Adipocyte (in vitro differentiated cells): ENCODE measurements around the gene MYLK2.

Source experiments
- DNase-seq: peaks from one replicate; pipeline ENCODE4 v3.0.0-alpha.2; 2015; ENCODE audit warnings: low read depth
- H3K27me3 ChIP-seq: replicated peaks from 2 replicates; pipeline ENCODE4 v1.7.0; 2013; ENCODE audit warnings: mild to moderate bottlenecking, low read length, moderate library complexity; ENCODE audit not compliant: control insufficient read depth, insufficient read depth
- H3K36me3 ChIP-seq: 2 replicates; pipeline ENCODE4 v1.7.0; 2013; ENCODE audit warnings: low read length, mild to moderate bottlenecking, moderate library complexity; ENCODE audit not compliant: control insufficient read depth, insufficient read depth, severe bottlenecking
- H3K4me1 ChIP-seq: 2 replicates; pipeline ENCODE4 v1.7.0; 2013; ENCODE audit warnings: mild to moderate bottlenecking, low read length, moderate library complexity; ENCODE audit not compliant: control insufficient read depth, insufficient read depth
- H3K4me3 ChIP-seq: 2 replicates; pipeline ENCODE4 v1.7.0; 2013; ENCODE audit warnings: mild to moderate bottlenecking, low read length, moderate library complexity
- H3K9ac ChIP-seq: 2 replicates; pipeline ENCODE4 v1.7.0; 2013; ENCODE audit warnings: mild to moderate bottlenecking, low read length, moderate library complexity
- H3K9me3 ChIP-seq: 2 replicates; pipeline ENCODE4 v1.7.0; 2013; ENCODE audit warnings: mild to moderate bottlenecking, low read length, moderate library complexity; ENCODE audit not compliant: control insufficient read depth

MYLK2 gene

DNA sequence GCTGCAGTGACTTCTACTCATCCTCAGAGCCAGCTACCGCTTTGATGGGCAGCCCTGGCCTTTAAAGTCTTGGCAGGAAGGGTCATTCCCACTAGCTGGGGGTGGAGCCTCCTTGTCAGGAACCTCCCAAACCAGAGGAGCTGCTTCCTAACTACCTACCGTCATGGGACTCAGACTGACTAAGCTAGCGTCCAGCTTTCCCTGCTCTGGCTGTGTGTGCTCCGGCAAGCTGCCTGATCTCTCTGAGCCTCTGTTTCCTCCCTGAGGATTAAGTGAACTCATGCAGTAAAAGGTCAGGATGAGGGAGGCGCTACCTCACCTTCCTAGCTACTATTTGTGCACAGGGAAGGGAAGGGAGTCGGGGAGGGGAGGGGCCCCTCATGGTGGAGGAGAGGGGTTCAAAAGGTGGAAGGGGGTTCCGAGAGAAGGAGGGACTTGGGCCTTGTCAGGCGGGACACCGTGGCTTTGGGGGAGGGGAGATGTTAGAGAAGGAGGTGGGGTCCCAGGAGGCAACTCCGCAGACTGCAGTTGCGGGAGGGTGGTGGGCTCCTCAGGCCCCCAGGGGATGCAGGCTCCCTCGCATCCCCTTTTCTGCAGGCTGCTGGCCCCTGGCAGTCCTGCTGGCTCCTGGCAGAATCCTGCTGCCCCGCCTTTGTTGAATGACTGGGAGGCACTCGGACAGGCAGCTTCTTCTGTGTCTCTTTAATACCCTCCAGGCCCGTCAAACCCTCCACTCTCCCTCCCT is 41.4 kb downstream of the MYLK2 start:
- no peak for DNase-seq
- H3K4me3 ChIP-seq = no peak overlapping the region
- H3K27me3 ChIP-seq = peaks cover 73% of the 10 kb centered on the region

DNA sequence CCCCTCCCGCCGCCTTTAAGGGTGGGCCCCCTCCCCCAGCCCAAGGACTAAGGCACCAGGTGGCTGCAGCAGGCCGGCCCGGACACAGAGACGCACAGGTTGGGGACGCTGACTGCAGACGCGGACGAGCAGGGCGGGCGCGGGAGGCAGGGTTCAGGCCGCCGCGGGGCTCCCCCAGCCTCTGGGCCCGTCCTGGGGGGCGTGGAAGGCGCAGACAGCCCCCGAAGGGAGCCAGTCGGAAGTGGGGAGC is 41.9 kb downstream of the MYLK2 start:
- Histone ChIP-seq H3K4me3 (peak overlapping the region; percentile 56), H3K9me3 (no peaks in the 10 kb centered on the region), H3K9ac (no peak overlapping the region), H3K4me1 (peaks cover 3% of the 10 kb centered on the region), H3K27me3 (peaks cover 71% of the 10 kb centered on the region), H3K36me3 (no peaks in the 10 kb centered on the region)
- no peak for DNase-seq

More for the DNA sequence above, 41.4 kb downstream of the MYLK2 start:
- no peaks in the 10 kb centered on the region for H3K9me3 ChIP-seq
- H3K36me3 ChIP-seq = no peaks in the 10 kb centered on the region
- H3K4me1 ChIP-seq = peaks cover 3% of the 10 kb centered on the region
- H3K9ac ChIP-seq = no peak overlapping the region

DNA sequence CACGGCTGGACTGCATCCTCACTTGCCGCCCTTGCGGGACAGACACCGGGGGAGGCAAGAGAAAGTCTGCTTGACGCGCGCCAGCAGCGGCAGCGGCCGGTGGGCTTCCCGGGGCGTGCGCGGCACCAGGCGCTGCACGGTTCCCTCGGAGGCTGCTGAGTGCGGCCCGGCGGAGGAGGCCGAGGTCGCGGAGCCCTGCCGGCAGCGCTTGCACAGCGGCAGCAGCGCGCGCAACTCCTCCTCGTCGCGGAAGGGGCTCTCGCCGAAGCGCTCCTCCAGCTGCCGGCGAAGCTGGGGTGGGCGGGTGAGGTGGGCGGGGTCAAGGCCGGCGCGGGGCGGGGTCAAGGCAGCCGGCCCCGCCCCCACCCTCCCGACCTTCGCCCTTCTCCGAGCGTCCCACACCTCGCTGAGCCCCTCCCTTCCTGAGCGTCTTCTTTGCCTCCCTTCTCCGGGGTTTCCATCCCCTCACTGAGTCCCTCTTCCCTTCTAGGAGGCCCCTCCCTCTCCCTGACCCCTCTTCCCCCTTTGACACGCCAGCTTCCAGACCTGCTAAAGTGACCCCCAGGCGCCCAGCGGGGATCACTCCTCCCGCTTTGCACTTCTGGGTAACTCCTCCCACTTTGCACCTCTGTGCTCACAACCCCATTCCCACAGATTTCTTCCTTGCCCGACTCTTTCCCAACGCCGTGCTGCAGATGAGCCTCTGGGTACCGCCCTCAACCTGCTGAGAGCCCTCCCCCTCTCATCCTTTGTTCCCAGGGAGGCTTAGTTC is 42.4 kb downstream of the MYLK2 start:
- Histone ChIP-seq H3K9ac (no peak overlapping the region), H3K36me3 (no peaks in the 10 kb centered on the region), H3K9me3 (no peaks in the 10 kb centered on the region), H3K4me1 (peaks cover 3% of the 10 kb centered on the region), H3K4me3 (peak overlapping the region; percentile 56), H3K27me3 (peaks cover 71% of the 10 kb centered on the region)
- DNase-seq = peak; percentile 64

DNA sequence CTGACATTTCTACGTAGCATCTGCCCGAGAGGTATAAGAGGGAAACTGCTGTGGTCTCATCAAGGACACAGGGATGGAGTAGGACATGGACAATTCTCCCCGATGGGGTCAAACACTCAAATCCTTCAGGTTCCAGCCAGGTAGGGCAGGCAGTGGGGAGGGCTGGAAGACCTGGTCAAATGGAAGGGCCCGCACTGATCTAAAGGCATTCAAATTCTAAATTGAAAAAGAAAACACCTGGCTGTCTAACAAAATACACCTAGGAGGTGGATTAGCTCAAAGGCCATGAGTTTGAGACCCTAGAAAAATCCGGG is 43.0 kb downstream of the MYLK2 start:
- Histone ChIP-seq H3K36me3 (no peaks in the 10 kb centered on the region), H3K27me3 (peaks cover 66% of the 10 kb centered on the region), H3K9ac (no peak overlapping the region), H3K4me1 (peaks cover 3% of the 10 kb centered on the region), H3K9me3 (no peaks in the 10 kb centered on the region), H3K4me3 (no peak overlapping the region)
- DNase-seq = no peak

DNA sequence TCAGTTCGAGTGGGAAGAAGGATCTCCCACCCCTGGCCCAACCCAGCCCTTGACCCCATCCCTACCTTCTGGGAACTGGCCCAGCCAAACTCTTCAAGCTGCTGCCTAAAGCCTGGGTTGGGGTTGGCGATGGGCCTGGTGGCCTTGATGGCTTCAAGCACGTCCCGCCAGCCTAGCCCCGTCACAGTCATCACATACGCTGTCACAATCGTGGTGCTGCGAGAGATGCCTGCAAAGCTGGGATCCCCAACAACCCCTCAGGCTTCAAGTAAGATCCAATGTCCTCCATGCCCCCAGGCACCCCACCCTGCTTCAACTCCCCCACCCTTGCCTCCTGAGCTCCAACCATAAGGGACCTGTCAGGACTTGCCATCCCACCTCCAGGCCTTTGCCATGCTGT is 43.4 kb downstream of the MYLK2 start:
- Histone ChIP-seq H3K27me3 (peaks cover 62% of the 10 kb centered on the region), H3K4me3 (no peak overlapping the region), H3K9ac (no peak overlapping the region), H3K4me1 (peaks cover 3% of the 10 kb centered on the region), H3K36me3 (no peaks in the 10 kb centered on the region), H3K9me3 (no peaks in the 10 kb centered on the region)
- DNase-seq = no peak

DNA sequence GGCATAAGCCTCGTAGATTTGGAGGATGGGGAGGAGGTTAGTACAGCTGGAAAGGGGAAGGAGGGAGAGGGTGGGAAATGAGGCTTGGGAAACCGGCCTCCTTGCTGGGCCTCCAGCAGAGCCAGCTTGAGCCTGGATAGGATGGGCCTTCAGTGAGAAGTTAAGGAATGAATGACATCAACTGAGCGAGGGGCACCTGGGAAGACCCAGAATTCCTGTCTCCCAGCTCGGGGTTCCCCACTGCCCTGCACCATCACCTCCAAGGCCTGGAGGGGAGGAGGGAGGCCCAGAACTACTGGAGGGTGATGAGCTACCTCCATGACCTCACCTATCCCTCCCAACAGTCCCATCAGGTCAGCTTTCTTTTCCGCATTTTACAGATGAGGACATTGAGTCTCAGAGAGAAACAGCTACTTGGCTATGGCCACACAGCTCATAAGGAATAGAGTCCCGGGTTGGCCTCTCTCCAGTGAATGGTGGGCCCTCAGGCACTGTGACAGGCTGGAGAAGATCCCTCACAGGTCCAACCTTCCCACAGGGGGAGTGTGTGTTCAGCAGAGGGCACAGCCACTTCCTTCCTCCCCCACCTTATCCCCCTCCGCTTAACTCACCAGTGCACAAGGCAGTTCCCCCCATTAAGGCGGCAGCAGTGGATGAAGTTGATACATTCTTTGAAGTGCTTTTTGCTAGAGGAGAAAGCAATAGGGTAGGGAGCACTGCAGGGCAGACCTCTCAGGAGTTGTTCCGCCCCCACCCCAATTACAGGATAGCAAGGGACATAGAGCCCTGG is 44.3 kb downstream of the MYLK2 start:
- no peak for DNase-seq
- H3K36me3 ChIP-seq = no peaks in the 10 kb centered on the region
- peaks cover 3% of the 10 kb centered on the region for H3K4me1 ChIP-seq
- H3K4me3 ChIP-seq = no peak overlapping the region
- peaks cover 52% of the 10 kb centered on the region for H3K27me3 ChIP-seq
- no peaks in the 10 kb centered on the region for H3K9me3 ChIP-seq
- H3K9ac ChIP-seq = no peak overlapping the region

DNA sequence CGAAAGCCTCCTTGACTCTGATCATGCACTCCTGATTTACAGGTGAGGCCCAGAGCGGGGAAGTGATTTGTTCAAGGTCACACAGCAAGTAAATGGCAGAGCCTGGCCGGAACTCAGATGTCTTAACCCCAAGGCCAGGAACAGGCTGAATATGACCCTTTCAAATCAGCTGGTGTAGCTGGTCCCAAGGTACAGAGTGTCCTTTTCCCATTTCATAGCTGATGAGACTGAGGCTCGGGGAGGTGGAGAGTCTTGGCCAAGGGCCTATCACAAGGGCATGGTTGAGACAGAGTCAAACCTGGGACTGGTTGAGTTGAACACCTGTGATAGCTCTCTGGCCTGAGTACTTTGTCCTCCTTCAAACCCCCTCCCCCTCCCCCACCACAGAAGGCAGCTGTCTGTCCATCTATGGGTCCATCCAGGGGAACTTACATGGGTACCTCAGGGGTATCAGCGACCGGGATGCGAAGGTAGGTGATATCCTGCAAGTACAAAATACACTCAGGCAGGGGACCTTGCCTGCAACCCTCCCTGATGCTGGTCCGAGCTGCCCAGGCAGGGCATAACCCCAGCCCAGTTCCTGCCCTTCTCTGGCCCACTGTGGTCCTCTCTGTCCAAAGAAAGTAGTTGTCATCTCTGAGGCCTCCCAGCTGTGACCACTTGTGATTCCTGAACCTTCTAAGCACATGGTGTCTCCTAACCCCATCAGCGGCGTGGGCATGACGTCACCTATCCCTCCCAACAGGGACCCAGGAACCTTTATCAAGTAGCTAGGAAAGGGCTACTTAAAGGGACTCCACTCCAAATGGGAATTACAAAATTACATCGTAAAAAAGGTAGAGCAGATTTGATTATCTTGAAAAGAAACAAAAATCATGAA is 45.6 kb downstream of the MYLK2 start:
- DNase-seq = no peak
- H3K27me3 ChIP-seq = peaks cover 54% of the 10 kb centered on the region
- H3K9ac ChIP-seq = no peak overlapping the region
- H3K4me3 ChIP-seq = no peak overlapping the region
- no peaks in the 10 kb centered on the region for H3K36me3 ChIP-seq
- H3K4me1 ChIP-seq = peaks cover 3% of the 10 kb centered on the region
- no peaks in the 10 kb centered on the region for H3K9me3 ChIP-seq

DNA sequence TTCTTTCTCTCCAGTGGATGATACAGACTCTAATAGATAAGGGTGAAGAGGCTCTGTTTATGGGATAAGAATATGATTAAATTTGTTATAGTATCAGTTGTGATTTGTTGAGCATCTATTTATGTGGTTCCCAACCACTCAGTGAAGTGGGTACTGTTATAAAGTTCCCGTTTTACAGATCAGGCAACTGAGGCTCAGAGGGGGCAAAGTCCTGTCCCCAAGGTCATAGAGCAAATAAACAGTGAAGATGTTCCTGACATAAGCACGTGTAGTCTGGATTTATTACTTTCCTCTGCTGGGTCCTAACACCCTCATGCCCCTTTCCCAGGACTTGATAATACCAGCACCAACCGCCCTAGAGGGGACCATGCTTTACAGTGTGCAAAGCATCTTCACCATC is 47.1 kb downstream of the MYLK2 start:
- Histone ChIP-seq H3K4me1 (peaks cover 1% of the 10 kb centered on the region), H3K36me3 (no peaks in the 10 kb centered on the region), H3K27me3 (peaks cover 51% of the 10 kb centered on the region), H3K9me3 (no peaks in the 10 kb centered on the region), H3K4me3 (no peak overlapping the region), H3K9ac (no peak overlapping the region)
- DNase-seq = no peak

DNA sequence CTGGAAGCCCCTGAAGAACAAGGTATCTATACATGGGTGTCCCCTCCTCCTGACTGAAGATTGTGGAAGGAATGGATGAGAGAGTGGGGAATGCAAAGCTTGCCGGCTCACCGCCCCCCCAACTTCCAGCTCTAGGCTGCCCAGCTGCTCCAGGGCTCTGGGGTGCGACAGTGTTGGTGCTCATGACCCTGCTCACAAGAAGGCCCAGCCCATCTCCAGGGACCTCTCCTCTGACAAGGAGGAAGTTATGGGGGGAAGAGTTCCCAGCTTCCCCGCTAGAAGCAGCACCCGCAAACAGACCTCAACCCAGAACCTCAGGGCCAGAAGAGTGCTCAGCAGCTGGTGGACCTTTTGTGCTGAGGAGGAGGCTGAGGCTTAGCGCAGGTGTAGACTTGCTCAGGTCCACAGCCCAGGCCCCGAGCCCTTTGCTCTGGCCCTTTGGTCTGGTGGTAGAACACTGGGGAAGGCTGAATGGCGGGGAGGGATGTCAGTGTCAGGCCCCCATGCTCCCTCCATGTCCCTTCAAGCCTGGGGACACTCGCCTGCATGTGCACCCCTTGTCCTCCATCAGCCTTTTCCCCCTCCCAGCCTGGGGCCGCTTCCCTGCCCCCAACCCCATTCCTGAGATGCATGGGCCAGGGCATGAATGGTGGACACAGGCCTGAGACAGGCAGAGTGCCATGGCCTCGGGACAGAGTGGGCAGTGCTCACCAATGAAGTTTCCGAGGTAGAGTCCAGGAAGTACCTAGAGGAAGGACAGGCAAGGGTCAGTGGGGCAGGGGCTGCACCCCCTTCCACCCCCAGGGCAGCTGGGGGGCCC is 49.9 kb downstream of the MYLK2 start:
- peaks cover 50% of the 10 kb centered on the region for H3K27me3 ChIP-seq

DNA sequence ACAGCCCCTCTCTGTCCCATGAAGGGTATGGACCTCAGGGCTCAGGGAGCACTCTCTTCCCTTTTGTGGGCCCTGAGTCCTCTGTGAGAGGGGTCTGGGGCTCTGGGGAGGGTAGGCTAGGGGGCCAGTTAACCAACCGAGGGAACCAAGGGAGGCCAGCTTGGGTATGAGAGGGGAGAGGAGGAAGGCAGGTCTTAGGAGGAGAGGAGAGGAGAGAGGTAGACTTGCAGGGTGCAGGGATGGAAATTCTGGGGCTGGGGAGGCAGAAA is 50.5 kb downstream of the MYLK2 start:
- no peaks in the 10 kb centered on the region for H3K9me3 ChIP-seq
- H3K36me3 ChIP-seq = no peaks in the 10 kb centered on the region
- H3K27me3 ChIP-seq = peaks cover 45% of the 10 kb centered on the region
- H3K4me1 ChIP-seq = no peaks in the 10 kb centered on the region
- H3K4me3 ChIP-seq = peak overlapping the region; percentile 78
- H3K9ac ChIP-seq = peak overlapping the region; percentile 64
- no peak for DNase-seq

More for the DNA sequence above, 49.9 kb downstream of the MYLK2 start:
- H3K9ac ChIP-seq = no peak overlapping the region
- H3K4me3 ChIP-seq = no peak overlapping the region
- DNase-seq = no peak
- no peaks in the 10 kb centered on the region for H3K9me3 ChIP-seq
- H3K36me3 ChIP-seq = no peaks in the 10 kb centered on the region
- no peaks in the 10 kb centered on the region for H3K4me1 ChIP-seq
